DOHH2 (cell line): ENCODE results near the gene TSPAN4.

Experiments used
- CTCF ChIP-seq: fragments of 200-600 bp; sonication (generic); IDR thresholded peaks from one replicate; pipeline ENCODE4 v1.5.1; 2014; ENCODE audit warnings: antibody characterized with exemption, mild to moderate bottlenecking, low read depth, low read length; ENCODE audit not compliant: poor library complexity, severe bottlenecking
- EZH2phosphoT487 ChIP-seq: fragments of 200-600 bp; sonication (generic); IDR thresholded peaks from 2 replicates; pipeline ENCODE4 v1.6.1; 2017; ENCODE audit warnings: borderline replicate concordance, mild to moderate bottlenecking, antibody characterized with exemption, low read length, moderate library complexity, mixed read lengths

- TF ChIP-seq CTCF, result no peak
- TF ChIP-seq EZH2phosphoT487, result no peak
Observed at GRCh38 chr11:865462-866430, 23.1 kb downstream of the TSPAN4 start.
